RKO (cell line): ENCODE results near the gene DEPDC1B.
"Not testable (repeated sequence)": the region's sequence is repeated elsewhere in the genome, so short reads cannot be mapped to it uniquely, and the experiment has no call there.

ENCODE experiments used
- DNase-seq: peaks from one replicate; pipeline ENCODE4 v3.0.0-alpha.2; 2016; ENCODE audit warnings: low spot score

DEPDC1B gene

DNA sequence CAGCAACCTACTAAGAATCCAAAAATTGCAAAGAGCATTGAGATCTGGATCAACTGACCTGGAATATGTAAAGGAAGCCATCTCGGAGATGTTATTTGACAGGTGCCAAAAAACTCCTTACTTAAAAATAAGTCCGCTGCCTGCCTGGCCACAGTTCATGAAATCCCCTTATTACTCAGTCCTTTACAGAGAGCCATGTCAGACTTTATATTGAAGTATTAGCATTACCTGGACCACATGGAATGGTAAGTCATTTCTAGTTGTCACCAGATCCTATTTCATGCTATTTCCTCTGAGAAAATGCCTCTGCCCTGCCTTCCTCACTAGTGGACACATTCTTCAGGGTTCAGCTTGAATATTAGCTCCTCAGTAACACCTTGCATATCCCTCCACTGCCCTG lies 115.7 kb downstream of the DEPDC1B start:
- DNase-seq, result no peak

DNA sequence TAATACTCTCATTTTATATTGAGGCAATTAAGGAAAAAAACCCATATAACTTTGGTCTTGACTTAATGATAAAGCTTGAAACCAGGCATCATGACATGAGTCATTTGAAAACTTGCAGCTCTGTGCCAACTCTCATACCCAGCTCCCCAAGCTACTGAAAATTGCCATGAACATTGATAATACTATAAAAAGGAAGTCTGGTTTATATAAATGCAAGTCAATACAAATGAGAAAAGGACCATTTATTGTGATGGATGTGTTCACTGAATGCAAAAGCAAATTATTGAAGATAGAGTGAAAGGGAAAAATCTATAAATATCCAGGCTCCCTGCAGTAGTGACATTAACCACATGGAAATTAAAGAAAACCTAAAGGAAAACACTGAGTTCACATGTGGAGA lies 116.3 kb downstream of the DEPDC1B start:
- DNase-seq, result no peak

DNA sequence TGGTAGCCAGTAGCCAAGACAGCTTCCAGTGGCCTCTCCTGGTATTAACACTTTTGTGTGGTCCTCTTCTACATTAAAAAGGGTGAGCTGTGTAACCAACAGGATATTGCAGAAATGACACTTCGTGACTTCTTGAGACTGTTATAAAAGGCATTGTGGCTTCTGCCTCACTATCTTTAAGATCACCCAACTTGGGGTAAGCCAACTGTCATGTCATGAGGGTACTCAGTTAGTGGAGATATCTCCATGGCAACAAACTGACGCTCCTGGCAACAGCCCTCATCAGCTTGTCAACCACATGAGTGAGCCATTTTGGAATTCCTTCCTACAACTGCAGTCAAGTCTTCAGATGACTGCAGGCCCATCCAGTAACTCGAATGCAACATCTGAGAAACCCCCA lies 121.7 kb downstream of the DEPDC1B start:
- DNase-seq, result no peak

DNA sequence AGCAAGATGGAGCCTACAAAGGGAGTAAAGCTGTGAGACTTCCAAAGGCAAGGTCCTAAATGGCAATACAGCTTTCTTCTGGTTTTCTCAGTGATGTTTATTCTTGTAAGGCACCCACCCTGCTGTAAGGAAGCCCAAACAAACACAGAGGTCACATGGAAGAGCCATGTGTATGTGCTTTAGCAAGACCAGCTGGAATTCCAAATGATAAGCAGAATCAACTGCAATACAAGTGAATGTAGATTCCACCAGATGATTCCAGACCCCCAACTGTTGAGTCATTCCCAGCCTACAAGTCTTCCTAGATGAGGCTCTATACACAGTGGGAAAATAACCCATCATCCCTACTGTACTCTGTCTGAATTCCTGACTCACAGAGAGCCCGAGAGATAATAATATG lies 122.8 kb downstream of the DEPDC1B start:
- no peak for DNase-seq

DNA sequence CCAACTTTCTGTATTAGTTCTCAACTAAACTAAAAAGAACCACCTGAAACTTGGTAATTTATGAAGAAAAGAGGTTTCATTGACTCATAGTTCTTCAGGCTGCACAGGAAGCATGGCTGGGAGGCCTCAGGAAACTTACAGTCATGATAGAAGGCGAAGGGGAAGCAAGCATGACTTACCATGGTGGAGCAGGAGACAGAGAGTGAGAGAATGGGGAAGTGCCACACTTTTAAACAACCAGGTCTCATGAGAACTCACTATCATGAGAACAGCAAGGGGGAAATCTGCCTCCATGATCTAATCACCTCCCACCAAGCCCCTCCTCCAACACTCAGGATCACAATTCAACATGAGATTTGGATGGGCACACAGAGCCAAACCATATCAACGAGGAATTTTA lies 123.5 kb downstream of the DEPDC1B start:
- DNase-seq, result no peak

DNA sequence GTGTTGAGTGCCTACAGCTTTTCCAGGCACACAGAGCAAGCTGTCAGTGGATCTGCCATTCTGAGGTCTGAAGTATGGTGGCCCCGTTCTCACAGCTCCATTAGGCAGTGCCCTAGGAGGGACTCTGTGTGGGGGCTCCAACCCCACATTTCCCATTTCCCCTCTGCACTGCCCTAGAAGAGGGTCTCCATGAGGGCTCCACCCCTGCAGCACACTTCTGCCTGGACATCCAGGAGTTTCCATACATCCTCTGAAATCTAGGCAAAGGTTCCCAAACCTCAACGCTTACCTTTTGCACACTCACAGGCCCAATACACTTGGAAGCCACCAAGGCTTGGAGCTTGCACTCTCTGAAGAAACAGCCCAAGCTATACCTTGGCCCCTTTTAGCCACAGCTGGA lies 131.3 kb downstream of the DEPDC1B start:
- DNase-seq, result no peak

DNA sequence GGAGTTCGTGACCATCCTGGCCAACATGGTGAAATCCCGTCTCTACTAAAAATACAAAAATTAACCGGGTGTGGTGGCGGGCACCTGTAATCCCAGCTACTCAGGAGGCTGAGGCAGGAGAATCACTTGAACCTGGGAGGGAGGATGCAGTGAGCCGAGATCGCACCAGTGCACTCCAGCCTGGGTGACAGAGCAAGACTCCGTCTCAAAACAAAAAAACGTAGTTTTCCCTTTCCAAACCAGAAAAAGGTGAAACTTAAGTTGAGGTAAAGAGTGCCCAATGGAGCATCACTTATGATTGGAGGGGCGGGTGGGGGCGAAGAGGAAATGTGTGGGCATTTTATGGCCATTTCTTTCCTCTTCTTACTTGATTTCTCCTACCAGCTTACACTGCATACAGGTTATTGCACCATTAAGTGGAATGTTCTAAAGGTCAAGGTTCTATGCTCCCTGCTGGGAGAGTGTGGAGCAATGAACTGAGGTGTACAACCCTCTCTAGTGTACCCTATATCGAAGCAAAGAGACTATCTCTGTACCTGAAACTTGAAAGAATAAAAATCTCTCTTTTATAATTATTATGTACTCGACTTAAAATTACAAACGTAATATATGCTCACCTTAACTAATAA lies 136.2 kb downstream of the DEPDC1B start:
- DNase-seq, result no peak

DNA sequence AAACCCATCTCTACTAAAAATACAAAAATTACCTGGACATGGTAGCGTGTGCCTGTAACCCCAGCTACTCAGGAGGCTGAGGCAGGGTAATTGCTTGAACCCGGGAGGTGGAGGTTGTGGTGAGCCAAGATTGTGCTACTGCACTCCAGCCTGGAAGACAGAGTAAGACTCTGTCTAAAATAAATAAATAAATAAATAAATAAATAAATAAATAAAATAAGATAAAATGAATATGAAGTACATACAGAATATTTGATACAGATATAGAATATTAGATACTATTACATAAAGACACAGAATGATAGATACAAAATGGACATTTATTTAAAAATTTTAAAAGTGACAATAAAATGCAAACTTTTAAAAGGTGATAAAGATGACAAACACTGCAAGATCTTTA lies 146.7 kb downstream of the DEPDC1B start:
- DNase-seq, result not testable (repeated sequence)

DNA sequence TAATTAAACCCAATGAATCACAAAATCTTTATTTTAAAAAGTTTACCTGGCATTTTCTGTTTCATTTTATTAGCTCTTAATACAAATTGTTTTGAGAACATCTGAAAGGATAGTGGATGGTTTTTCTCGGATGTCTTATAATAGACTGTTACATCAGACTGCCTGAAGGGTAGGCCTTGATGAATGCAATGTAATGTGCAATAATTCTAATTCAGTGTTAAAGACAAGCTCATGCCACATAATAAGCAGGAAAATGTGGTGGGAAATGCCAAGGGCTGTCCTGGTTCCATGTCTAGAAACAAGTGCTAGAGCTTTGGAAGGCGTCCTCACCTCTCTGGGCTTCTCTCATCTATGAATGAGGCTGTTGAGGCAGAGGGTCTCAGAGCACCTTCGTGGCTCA lies 148.1 kb downstream of the DEPDC1B start:
- no peak for DNase-seq

DNA sequence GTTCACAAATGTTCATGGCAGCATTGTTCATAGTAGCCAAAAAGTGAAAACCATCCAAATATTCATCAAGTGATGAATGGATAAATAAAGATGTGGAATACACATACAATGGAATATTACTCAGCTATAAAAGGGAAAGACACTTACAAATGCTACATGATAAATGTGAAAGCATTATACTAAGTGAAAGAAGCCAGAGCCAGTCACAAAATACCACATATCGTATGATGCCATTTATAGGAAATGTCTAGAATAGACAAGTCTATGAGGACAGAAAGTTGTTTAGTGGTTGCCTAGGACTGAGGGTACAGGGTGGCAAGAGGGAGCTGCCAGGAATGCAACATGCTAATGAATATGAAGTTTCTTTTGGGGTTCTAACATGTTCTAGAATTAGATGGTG lies 148.7 kb downstream of the DEPDC1B start:
- DNase-seq, result no peak

DNA sequence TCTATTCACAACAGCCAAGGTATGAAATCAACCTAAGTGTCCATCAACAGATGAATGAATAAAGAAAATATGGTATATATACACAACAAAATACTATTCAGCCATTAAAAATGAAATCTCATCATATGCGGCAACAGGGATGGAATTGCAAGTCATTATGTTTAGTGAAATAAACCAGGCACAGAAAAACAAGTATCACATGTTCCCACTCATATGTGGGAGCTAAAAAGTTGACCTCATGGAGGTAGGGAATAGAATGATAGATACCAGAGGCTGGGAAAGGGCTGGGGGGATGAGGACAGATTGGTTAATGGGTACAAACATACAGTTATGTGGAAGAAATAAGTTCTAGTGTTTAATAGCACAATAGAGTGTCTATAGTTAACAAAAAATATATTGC lies 149.7 kb downstream of the DEPDC1B start:
- DNase-seq, result no peak

DNA sequence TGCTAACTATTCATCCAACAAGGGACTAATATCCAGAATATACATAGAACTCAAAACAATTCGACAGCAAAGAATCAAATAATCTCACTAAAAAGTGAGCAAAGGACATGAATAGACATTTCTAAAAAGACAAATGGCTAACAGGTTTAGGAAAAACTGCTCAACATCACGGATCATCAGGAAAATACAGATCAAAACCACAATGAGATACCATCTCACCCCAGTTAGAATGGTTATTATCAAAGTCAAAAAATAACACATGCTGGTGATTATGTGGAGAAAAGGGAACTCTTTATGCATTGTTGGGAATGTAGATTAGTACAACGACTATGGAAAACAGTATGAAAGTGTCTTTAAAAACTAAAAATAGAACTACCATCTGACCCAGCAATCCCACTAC lies 150.1 kb downstream of the DEPDC1B start:
- no peak for DNase-seq
